HG03558 (cell line): ENCODE measurements around the gene ELF1.
A peak's percentile ranks its signal among the peaks of the same experiment; 100 is the strongest.

Experiments
- ATAC-seq: cut with Tn5 transposase; IDR thresholded peaks from one replicate; pipeline ENCODE4 v1.9.1; 2021; ENCODE audit warnings: moderate number of reproducible peaks; ENCODE audit not compliant: unreplicated experiment; ENCODE audit errors: extremely low read depth

Gene ELF1

GRCh38 chr13:41008349-41008980 lies 10.7 kb downstream of the ELF1 start:
- no peak for ATAC-seq

DNA sequence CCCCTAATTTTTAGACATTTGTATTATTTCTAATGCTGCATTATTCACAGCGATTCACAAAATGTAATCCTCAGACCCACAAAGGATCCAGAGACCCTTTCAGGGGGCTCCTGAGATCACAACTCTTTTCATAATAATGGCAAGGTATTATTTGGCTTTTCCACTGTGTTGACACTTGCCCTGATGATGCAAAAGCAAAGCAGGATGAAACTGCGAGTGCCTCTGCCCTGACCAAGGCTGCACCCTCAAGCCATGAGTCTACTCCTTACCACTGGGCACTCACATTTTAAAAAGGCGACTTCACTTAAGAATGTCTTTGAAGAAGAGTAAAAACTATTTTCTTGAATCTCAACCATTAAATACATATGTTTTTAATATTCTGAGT lies 11.4 kb downstream of the ELF1 start:
- no peak for ATAC-seq

- no peak for ATAC-seq
These were observed 12.0 kb downstream of the ELF1 start for GRCh38 chr13:41006978-41007743.

- no peak for ATAC-seq
These were observed 12.8 kb downstream of the ELF1 start for GRCh38 chr13:41006306-41006705.

DNA sequence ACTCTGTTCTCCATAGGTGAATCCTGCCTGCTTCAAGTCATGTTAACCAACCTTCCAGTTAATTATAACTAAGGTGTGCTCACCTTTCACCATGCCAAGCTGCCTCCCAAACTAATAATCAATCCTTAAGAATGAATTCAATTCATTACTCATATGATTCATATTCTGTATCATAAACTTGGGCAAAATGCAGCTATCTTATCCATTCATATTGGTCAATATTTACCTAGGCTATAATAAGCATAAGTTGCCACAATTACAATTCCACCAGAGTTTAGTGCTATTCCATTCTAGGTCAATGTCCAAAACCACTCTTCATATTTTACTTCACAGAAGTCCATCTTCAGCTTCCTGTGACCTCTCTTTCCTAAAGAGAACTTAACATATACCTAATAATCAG lies 13.4 kb downstream of the ELF1 start:
- ATAC-seq: no peak

GRCh38 chr13:41004875-41005693 lies 14.0 kb downstream of the ELF1 start:
- peak; percentile 59 for ATAC-seq

DNA sequence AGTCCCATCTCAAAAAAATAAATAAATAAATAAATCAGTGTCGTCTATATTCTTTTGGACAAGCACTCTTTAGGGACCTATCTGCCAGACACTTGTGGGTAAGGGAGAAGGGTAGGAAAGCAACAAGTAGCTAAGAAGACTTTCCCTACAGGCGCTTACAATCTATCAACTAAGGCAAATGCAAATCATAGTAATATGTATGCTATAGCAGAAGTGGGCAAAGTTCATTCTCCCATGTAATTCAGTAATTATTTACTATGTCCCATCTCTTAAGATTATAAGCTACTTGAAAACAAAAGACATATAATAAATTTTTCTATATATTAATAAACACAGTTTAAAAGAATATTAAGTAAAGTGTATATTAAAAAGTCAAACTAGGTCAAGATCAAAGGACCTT lies 16.5 kb downstream of the ELF1 start:
- no peak for ATAC-seq

DNA sequence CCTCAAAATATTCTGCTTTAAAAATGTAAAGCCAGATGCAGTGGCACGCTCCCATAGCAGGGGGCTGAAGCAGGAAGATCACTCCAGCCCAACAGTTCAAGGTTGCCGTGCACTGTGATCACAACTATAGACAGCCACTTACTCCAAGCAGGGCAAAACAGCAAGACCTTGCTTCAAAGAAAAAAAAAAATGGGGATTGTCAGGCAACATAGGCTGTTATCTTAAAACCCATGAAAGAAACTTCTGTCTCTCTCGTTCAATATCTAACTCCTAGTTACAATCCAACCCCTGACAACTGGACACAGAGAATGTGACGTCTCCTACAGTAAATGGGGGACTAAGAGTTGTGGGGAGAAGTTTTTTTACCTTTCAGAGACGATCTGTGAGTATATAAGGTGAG lies 17.4 kb downstream of the ELF1 start:
- no peak for ATAC-seq

DNA sequence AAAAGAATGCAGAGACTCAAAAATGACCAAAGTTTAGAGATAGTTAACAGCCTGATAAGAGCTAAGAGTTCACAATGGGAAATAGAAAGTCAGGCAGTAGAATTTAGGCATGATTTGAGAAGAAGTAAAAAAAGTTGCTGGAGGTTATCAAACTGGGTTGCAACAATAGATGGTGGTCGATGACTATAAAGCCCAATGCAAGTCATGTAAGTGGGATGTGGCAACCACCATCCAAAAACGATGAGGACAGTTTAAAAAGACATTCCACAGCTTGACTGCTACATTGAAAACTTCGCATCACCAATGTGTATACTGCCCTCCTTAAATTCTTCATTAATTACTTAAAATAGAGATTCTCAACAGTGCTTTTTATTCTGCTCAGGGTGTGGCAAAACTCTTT lies 19.7 kb downstream of the ELF1 start:
- no peak for ATAC-seq

- no peak for ATAC-seq
These were observed 22.6 kb downstream of the ELF1 start for GRCh38 chr13:40996426-40997092.

DNA sequence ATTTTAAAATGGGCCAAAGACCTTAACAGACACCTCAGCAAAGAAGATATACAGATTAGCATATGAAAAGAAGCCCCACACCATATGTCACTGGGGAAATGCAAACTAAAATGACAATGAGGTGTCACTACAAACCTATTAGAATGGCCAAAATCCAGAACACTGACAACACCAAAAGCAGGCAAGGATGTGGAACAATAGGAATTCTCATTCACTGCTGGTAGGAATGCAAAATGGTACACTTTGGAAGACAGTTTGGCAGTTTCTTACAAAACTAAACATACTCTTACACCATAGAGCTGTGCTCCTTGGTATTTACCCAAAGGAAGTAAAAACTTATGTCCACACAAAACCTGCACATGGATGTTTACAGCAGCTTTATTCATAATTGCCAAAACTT lies 23.1 kb downstream of the ELF1 start:
- ATAC-seq: no peak

DNA sequence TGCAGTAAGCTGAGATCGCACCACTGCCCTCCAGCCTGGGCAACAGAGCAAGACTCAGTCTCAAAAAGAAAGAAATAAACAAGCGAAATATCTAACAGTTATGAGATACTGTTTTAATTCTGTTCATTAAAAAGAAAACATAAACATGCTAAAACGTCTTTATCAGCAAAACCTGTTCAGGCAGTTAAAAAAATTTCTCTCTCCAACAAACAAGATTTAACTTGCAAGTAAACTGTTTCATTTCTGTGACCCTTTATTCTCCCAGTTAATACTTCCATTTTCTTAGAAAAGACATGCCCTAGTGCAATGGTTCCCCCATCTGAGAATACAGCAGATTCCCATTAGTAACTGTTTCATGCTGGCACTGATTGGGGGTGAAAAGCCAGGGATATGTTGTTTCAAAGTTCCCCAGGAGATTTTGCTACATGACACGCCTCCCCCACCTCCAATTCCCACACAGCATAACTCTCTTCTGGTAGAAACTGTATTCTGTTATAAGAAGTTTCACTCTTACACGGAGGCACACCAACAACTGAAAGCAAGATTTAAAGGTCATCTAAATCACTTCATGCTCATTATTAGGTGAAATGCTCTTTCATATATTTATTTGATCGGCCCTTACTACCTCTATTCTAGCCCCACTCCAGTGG lies 24.4 kb downstream of the ELF1 start:
- no peak for ATAC-seq

DNA sequence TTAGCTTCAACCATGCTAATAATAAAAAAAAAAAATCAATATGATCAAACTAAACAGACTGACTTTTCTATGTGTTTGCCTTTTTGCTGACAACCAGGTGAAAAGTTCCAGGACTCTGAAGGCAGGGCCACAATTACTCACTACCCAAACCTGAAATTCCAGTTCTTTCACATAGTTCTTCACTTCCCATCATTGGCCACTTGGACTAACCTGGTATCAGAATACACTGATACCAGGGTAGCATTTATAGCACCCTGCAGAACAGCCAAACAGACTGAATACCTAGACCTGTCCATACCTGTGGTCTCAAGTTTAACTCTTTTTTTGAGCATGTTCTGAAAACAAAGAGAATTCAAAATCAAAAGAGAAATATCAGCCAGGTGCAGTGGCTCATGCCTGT lies 25.1 kb downstream of the ELF1 start:
- no peak for ATAC-seq

DNA sequence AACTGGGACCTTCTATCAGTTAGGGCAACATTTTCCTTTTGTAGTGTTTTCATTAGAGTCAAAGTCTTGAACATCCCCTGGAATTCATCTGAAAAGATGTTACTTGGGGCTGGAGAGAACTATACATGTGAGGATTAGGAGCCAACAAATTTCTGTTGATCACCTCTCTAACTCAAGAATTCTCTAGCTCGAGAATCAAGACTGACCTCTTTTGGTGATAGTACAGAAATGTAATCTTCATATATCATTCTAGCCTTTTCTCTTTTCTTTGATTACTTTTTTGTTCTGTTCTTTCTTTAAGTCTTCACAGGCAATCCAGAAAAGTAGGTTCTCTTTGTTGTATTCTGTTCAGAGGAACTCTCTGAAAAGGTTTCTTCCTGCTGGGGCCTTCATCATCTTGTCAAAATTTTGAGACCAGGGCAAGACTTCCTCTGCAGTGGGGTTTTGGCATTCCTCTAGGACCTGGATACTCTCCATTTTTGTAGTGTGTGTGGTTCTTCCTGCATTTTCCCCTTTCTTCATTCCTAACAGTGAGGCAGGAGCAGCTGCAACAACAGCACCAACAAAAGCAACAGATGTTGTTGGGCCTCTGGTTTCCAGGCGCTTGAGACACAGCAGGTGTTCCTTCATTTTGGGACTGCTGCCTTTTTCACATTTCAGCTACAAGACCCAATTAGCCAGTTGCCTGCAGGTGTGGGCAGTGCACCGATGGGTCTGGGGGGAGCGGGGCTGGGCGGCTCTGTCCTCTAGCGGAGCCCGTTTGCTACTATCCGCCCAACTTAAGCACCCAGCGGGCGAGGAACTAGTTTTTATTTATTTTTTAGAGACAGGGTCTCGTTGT lies 26.2 kb downstream of the ELF1 start:
- ATAC-seq: no peak

DNA sequence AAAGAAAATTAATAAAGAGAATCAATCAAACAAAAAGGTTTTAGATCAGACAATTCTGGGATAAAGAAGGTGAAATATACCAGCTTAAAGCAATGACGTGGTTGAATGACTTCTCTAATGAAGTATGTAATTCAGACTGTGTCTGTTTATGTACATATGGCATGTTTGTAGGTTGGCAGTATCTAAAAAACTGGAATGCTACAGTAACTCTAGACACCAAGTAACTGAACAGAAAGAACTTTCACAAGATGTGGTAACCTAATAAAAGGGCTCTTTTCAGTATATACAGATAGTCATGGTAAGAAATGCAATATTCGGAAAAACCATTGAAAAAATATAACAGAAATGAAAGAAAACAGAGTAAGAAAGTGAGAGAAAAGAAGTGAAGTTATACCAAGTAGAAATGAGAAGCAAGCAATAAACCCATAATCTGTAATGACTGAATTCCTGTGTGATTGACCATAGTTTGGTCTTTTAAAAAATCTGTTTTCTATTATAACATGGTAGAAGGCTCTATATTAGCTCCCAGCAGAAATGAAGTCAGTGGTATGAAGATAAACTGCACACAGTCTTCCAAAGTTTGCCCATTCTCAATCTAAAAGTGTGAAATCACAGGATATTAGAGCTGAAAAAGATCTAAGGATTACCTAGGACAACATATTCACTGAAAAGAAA lies 31.4 kb downstream of the ELF1 start:
- no peak for ATAC-seq

GRCh38 chr13:40986101-40986856 lies 32.8 kb downstream of the ELF1 start:
- no peak for ATAC-seq

DNA sequence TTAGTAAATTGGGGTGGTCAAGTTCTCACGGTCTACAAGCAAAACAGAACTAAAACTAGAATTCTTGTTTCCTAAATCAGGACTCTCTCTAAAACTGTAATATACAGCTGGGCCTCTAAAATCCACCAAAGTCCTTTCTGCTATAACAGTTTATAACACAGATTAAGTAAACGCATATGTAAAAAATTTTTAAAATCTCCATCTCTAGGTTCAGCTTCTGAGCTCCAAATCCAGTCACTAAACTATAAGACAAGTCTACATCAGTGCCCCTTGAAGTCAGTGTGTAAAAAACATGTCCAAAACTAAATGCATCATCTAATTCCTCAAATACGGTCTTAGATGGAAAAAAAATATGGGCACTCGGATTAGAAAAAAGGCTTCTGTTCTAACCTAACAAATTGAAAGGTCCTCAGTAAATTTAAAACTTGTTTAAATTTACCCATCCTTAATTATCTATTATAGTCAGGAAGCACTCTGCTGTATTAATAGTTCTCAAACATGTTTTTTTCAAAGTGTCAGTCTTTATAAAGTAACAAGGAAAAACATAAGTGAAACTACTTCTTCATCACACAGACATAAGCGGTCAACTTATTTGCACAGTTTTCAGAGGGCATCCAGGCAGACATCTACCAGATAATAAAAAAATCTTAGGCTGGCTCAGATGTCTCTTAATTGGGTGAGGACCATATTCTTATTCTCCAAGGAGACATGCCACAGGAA lies 33.6 kb downstream of the ELF1 start:
- no peak for ATAC-seq
